ENCODE measurements around the gene COPS2. TPM values are rescaled to one million over a fixed set of nuclear protein-coding genes. Genes with fewer than 3 reads are reported as not detected.

COPS2 gene
- total RNA-seq, 1 donor from 2014 or later, result 32.9 TPM

DNA sequence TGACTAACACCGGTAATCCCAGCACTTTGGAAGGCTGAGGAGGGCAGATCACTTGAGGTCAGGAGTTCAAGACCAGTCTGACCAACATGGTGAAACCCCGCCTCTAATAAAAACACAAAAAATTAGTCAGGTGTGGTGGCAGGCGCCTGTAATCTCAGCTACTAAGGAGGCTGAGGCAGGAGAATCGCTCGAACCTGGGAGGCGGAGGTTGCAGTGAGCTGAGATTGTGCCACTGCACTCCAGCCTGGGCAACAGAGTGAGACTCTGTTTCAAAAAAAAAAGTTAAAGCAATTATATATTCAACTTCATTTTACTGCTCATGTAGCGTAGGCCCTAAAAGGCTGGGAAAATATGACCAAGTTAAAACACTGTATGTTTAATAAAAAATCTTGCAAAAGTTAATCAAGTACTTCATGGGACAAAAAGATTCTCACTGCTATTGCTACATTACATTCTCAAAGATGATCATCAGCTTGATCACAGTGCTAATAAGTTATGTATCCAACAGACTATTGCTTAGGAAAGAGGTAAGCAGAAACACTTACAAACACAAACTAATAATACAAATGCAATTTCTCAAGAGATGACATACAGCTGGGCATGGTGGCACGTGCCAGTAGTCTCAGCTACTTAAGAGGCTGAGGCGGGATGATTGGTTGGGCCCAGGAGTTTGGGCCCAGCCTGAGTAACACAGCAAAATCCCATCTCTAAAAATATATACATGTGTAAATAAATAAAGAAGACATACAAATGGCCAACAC is 2.7 kb downstream of the COPS2 start:
- no peaks in the 10 kb centered on the region for H3K27me3 ChIP-seq (ENCODE audit: control insufficient read depth, insufficient read depth, low read length)
- FAIRE-seq (no peak), DNase-seq (ENCODE audit: low read depth) (no peak)
- H3K4me3 ChIP-seq (ENCODE audit: low read depth, low read length), result no peak overlapping the region
- no peaks in the 10 kb centered on the region for H3K36me3 ChIP-seq (ENCODE audit: control insufficient read depth, insufficient read depth, low read length)
- no peak for TF ChIP-seq CTCF (IDR thresholded peaks at IDR 0.05; ENCODE audit: insufficient read depth, low read length, severe bottlenecking)

- no peak overlapping the region for H3K4me3 ChIP-seq (ENCODE audit: low read depth, low read length)
- DNase-seq (ENCODE audit: low read depth) (no peak), FAIRE-seq (no peak)
- no peaks in the 10 kb centered on the region for H3K27me3 ChIP-seq (ENCODE audit: control insufficient read depth, insufficient read depth, low read length)
- no peaks in the 10 kb centered on the region for H3K36me3 ChIP-seq (ENCODE audit: control insufficient read depth, insufficient read depth, low read length)
- TF ChIP-seq CTCF (IDR thresholded peaks at IDR 0.05; ENCODE audit: insufficient read depth, low read length, severe bottlenecking), result no peak
These were observed 3.6 kb downstream of the COPS2 start for GRCh38 chr15:49151831-49152230.

DNA sequence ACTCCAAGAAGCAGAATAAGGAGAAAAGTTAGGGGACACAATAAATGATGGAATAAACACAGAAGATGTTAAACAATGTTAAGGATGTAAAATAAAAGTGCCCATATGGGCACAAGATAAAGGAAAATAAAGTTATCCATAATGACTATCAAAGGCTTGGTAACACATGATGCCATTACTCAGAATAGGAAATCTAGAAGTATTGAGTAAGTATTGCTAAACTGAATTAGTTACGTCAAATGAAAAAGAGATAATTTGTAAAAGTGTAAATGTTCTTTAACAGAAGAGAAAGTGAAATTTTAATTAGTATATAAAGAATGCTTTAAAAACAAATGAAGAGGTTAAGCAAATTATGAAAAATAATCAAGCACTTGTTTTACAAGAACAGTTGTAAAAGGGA is 6.7 kb downstream of the COPS2 start:
- H3K4me3 ChIP-seq (ENCODE audit: low read depth, low read length), result no peak overlapping the region
- DNase-seq (ENCODE audit: low read depth) (no peak), FAIRE-seq (no peak)
- no peaks in the 10 kb centered on the region for H3K36me3 ChIP-seq (ENCODE audit: control insufficient read depth, insufficient read depth, low read length)
- H3K27me3 ChIP-seq (ENCODE audit: control insufficient read depth, insufficient read depth, low read length), result no peaks in the 10 kb centered on the region
- no peak for TF ChIP-seq CTCF (IDR thresholded peaks at IDR 0.05; ENCODE audit: insufficient read depth, low read length, severe bottlenecking)

- TF ChIP-seq CTCF (IDR thresholded peaks at IDR 0.05; ENCODE audit: insufficient read depth, low read length, severe bottlenecking), result no peak
These were observed 7.1 kb downstream of the COPS2 start for GRCh38 chr15:49148298-49148697.

DNA sequence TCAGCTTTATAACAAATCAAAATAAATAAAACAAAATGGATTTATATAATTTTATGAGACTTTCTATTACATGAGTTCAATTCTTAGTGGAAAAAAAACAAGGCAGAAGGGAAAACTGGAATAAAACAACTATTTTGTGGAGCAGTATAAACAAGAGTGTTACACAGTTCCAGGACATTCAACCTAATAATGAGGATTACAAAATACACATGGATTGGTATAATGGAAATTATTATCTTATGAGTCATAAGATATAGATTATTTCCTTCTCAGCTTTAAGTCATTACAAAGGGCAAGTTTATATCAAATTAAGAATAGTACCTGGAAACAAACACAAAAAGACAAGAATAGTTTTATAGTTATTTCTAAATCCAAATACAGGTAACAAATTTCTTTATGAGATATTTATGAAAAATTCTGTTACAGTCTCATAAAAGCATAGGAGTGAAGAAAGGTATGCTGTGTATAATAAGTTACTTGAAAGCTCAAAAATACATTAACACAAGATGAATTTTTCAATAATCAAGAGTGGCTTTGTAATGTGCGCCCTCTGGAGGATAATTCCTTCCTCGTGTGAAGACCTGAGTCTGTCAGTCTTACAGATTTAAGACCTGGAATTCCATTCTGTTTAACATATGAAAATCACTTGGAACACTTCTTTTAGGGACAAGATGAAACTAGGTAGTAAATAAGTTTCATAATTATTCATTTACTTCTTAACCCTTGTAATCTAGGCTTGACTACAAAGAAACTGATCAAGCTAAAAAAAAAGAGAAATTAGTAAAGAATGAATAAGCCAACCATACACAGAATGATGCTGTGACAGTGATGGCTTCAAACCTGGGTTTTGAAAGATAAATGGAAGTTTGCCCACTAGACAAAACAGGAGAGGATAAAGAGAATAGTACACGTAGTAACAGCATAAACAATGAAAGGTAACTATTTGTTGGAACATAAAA is 9.5 kb downstream of the COPS2 start:
- Histone ChIP-seq H3K36me3 (ENCODE audit: control insufficient read depth, insufficient read depth, low read length) (peaks cover 6% of the 10 kb centered on the region), H3K4me3 (ENCODE audit: low read depth, low read length) (no peak overlapping the region), H3K27me3 (ENCODE audit: control insufficient read depth, insufficient read depth, low read length) (no peaks in the 10 kb centered on the region)
- TF ChIP-seq CTCF (IDR thresholded peaks at IDR 0.05; ENCODE audit: insufficient read depth, low read length, severe bottlenecking), result peak; percentile 54
- FAIRE-seq (no peak), DNase-seq (ENCODE audit: low read depth) (peak; percentile 71)

More at GRCh38 chr15:49148298-49148697, 7.1 kb downstream of the COPS2 start:
- Histone ChIP-seq H3K4me3 (ENCODE audit: low read depth, low read length) (no peak overlapping the region), H3K27me3 (ENCODE audit: control insufficient read depth, insufficient read depth, low read length) (no peaks in the 10 kb centered on the region), H3K36me3 (ENCODE audit: control insufficient read depth, insufficient read depth, low read length) (peaks cover 1% of the 10 kb centered on the region)
- DNase-seq (ENCODE audit: low read depth) (no peak), FAIRE-seq (no peak)

All from bronchial epithelial cell (primary cell).